Hepatic stellate cell (primary cell): ENCODE data around the gene CSTPP1.
A peak's percentile ranks its signal among the peaks of the same experiment; 100 is the strongest.

ENCODE experiments used
- DNase-seq: peaks from one replicate; pipeline ENCODE4 v3.0.0; 2011; ENCODE audit warnings: low spot score

The CSTPP1 gene

GRCh38 chr11:47136327-47136726, 199.8 kb downstream of the CSTPP1 start:
- DNase-seq: no peak

GRCh38 chr11:47136921-47137320, 200.4 kb downstream of the CSTPP1 start:
- DNase-seq: no peak

- no peak for DNase-seq
These were observed 200.9 kb downstream of the CSTPP1 start for GRCh38 chr11:47137476-47137875.

GRCh38 chr11:47139878-47140277, 203.3 kb downstream of the CSTPP1 start:
- no peak for DNase-seq

GRCh38 chr11:47143322-47143721, 206.8 kb downstream of the CSTPP1 start:
- DNase-seq: peak; percentile 68

- DNase-seq: no peak
These were observed 208.0 kb downstream of the CSTPP1 start for GRCh38 chr11:47144541-47144940.

GRCh38 chr11:47147250-47147649, 210.7 kb downstream of the CSTPP1 start:
- DNase-seq: no peak

GRCh38 chr11:47147681-47148080, 211.1 kb downstream of the CSTPP1 start:
- no peak for DNase-seq

- no peak for DNase-seq
These were observed 211.7 kb downstream of the CSTPP1 start for GRCh38 chr11:47148270-47148669.

- no peak for DNase-seq
These were observed 212.5 kb downstream of the CSTPP1 start for GRCh38 chr11:47148903-47149531.

GRCh38 chr11:47149782-47150181, 213.2 kb downstream of the CSTPP1 start:
- no peak for DNase-seq

GRCh38 chr11:47152126-47152952, 215.8 kb downstream of the CSTPP1 start:
- no peak for DNase-seq

- DNase-seq: peak; percentile 84
These were observed 216.7 kb downstream of the CSTPP1 start for GRCh38 chr11:47152953-47153950.

GRCh38 chr11:47154616-47155570, 218.3 kb downstream of the CSTPP1 start:
- DNase-seq: no peak

- no peak for DNase-seq
These were observed 219.3 kb downstream of the CSTPP1 start for GRCh38 chr11:47155879-47156278.

- DNase-seq: no peak
These were observed 219.8 kb downstream of the CSTPP1 start for GRCh38 chr11:47156333-47156732.

GRCh38 chr11:47156951-47157350, 220.4 kb downstream of the CSTPP1 start:
- no peak for DNase-seq

GRCh38 chr11:47157805-47158204, 221.2 kb downstream of the CSTPP1 start:
- DNase-seq: no peak

- DNase-seq: no peak
These were observed 221.7 kb downstream of the CSTPP1 start for GRCh38 chr11:47158242-47158641.

- DNase-seq: no peak
These were observed 224.2 kb downstream of the CSTPP1 start for GRCh38 chr11:47160753-47161133.
